Left lung (tissue), 10 donors: Measurements from ENCODE around the gene CELF4. TPM values are rescaled to one million over a fixed set of nuclear protein-coding genes. Genes with fewer than 3 reads are reported as not detected.

Experiments
- ATAC-seq: fragments of 200-7000 bp; cut with Tn5 transposase; one replicate; pipeline ENCODE4 v1.9.1; 2020; ENCODE audit warnings: moderate library complexity
- DNase-seq, 4 donors: peaks; one replicate each; pipeline ENCODE4 v3.0.0-alpha.2; 2013 to 2020
- H3K27ac ChIP-seq, 2 donors: fragments of 200-600 bp; sonication (generic) in 1 of 2; one replicate each; pipeline versions ENCODE4 v1.5.0 to v1.8.0; 2020 to 2021
- H3K27me3 ChIP-seq, 2 donors: fragments of 200-600 bp; sonication (generic) in 1 of 2; one replicate each; pipeline versions ENCODE4 v1.5.0 to v1.8.0; 2020 to 2021
- H3K36me3 ChIP-seq, 2 donors: fragments of 200-600 bp; sonication (generic) in 1 of 2; one replicate each; pipeline versions ENCODE4 v1.5.0 to v1.8.0; 2020 to 2021
- H3K4me1 ChIP-seq, 2 donors: fragments of 200-600 bp; one replicate each; pipeline ENCODE4 v1.8.0; 2021
- H3K4me3 ChIP-seq, 2 donors: fragments of 200-600 bp; sonication (generic) in 1 of 2; one replicate each; pipeline versions ENCODE4 v1.5.0 to v1.8.0; 2020 to 2021; ENCODE audit warnings: mild to moderate bottlenecking in 1 of 2
- H3K9me3 ChIP-seq, 2 donors: fragments of 200-600 bp; sonication (generic) in 1 of 2; one replicate each; pipeline versions ENCODE4 v1.5.0 to v1.8.0; 2020 to 2021
- intact Hi-C, 2 donors: fragments of 100-400 bp; cut with DNase I; formaldehyde crosslinking; loops; one replicate each; pipeline versions ENCODE4 v1.11.2 to v1.14.2; 2022
- polyA plus RNA-seq, 6 donors: library from polyadenylated mRNA; unstranded; fragments of 120-200 nt; gene quantifications; one replicate each; pipeline ENCODE4 v1.2.1, GENCODE V29; 2013; ENCODE audit not compliant: insufficient read length in 6 of 6
- total RNA-seq, 2 donors: library from RNA; stranded (reverse); fragmentation: NEBNext Ultra II Directional; extraction: Animal tissue kit (Norgen Biotek cat#: 25700); gene quantifications; one replicate each; pipeline ENCODE4 v1.2.1, GENCODE V29; 2021
- TF ChIP-seq, protein P1 (sequence below), 2 donors: fragments of 200-600 bp; sonication (generic) in 1 of 2; IDR thresholded peaks; one replicate each; pipeline versions ENCODE4 v1.5.0 to v1.8.0; 2021; ENCODE audit warnings: antibody characterized with exemption in 2 of 2
- donor health status: DM: no; HTN: yes; CAD: no.
- donor health status: DM: no; HTN: no; CAD: no.

CELF4 gene
- total and polyA plus RNA-seq, 8 donors: 1.1 to 10.3 (median 7.4) TPM

DNA sequence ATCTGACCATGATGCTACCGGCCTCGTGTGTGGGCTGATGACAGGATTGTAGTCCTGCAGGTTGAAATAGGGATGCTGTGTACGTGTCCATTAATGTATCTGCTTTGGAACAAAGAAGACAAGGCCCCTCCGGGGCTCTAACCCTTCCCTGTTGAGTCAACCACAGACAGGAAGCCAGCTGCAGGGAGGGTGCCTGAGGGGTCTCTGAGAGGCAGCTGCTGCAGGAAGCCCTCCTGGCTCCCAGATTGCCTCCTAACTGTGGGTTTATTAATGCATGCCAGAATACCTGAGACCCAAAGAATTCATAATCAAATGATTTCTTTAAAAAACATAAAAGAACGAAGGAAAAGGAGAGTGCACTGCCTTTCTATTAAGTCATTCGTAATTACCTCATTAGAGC lies 140.4 kb downstream of the CELF4 start:
- no peaks in the 10 kb centered on the region for H3K36me3 ChIP-seq
- no peaks in the 10 kb centered on the region for H3K4me1 ChIP-seq
- TF ChIP-seq, protein P1, sequence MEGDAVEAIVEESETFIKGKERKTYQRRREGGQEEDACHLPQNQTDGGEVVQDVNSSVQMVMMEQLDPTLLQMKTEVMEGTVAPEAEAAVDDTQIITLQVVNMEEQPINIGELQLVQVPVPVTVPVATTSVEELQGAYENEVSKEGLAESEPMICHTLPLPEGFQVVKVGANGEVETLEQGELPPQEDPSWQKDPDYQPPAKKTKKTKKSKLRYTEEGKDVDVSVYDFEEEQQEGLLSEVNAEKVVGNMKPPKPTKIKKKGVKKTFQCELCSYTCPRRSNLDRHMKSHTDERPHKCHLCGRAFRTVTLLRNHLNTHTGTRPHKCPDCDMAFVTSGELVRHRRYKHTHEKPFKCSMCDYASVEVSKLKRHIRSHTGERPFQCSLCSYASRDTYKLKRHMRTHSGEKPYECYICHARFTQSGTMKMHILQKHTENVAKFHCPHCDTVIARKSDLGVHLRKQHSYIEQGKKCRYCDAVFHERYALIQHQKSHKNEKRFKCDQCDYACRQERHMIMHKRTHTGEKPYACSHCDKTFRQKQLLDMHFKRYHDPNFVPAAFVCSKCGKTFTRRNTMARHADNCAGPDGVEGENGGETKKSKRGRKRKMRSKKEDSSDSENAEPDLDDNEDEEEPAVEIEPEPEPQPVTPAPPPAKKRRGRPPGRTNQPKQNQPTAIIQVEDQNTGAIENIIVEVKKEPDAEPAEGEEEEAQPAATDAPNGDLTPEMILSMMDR (IDR thresholded peaks at IDR 0.05): no peak
- H3K4me3 ChIP-seq: no peak overlapping the region
- H3K9me3 ChIP-seq: no peaks in the 10 kb centered on the region
- ATAC-seq (no peak), DNase-seq (no peak)
- no peaks in the 10 kb centered on the region for H3K27me3 ChIP-seq
- H3K27ac ChIP-seq: no peak overlapping the region
- intact Hi-C loops: no loop called here

DNA sequence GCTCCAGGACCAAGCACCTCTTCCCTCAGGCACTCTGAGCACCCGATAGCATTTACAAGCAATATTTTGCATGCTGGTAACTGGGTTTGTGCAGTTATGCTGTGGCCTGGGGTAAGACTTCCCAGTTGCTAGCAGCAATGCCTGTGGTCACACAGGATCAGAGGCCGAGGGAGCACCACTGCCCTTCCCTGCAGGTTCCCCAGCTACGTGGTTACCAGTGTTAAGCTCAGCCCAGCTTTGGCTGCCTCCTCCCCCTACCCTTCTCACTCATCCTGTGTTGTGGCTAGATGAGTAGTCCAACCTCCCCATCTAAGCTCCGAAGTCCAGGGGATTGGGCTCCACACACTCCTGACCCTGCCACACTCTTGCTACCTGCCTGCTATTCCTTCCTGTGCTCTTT lies 141.1 kb downstream of the CELF4 start:
- H3K4me1 ChIP-seq: no peaks in the 10 kb centered on the region
- H3K27ac ChIP-seq: no peak overlapping the region
- no peaks in the 10 kb centered on the region for H3K27me3 ChIP-seq
- TF ChIP-seq, protein P1 (IDR thresholded peaks at IDR 0.05): no peak
- H3K4me3 ChIP-seq: no peak overlapping the region
- intact Hi-C loops: no loop called here
- no peaks in the 10 kb centered on the region for H3K9me3 ChIP-seq
- ATAC-seq: no peak
- no peaks in the 10 kb centered on the region for H3K36me3 ChIP-seq
- no peak for DNase-seq

DNA sequence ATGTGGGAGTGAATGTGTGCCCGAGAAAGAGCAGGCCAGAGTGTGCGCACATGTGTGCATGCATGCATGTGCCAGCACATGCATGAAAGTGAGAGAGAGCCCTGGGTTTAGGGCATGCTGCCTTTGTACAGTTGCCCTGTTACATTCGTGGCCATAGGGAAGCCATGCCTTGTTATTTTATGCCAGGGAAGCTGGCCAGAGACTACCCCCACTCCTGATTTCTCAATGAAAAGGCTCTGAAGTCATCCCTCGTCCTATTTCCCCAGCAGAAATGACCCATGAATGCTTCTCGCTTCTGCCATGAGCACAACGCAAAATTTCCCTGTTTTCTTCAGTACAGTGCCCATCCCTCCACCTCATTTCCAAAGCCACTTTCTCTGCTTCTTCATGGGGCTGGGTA lies 143.0 kb downstream of the CELF4 start:
- TF ChIP-seq, protein P1 (IDR thresholded peaks at IDR 0.05): no peak
- intact Hi-C loops: no loop called here
- H3K27ac ChIP-seq: no peak overlapping the region
- ATAC-seq: no peak
- H3K27me3 ChIP-seq: no peaks in the 10 kb centered on the region
- no peaks in the 10 kb centered on the region for H3K4me1 ChIP-seq
- H3K36me3 ChIP-seq: no peaks in the 10 kb centered on the region
- no peaks in the 10 kb centered on the region for H3K9me3 ChIP-seq
- no peak for DNase-seq
- H3K4me3 ChIP-seq: no peak overlapping the region

DNA sequence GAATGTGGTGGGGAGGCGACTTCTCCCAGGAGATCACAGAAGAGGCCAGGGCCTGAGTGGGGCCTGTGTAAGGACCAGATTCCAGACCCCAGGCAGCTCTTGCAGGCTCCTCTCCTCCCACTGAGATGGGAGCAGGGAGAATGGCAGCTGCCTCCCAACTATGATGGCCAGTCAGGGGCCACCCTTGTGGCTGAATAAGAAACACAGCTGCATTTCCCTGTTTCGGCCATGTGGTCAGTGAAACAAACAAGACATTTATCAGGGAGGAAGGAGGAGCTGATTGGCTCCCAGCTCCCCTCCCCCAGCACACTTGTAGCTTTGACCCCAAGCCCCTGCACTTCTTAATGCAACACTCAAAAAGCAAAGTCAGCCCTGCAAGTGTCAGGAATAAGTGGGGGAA lies 143.5 kb downstream of the CELF4 start:
- TF ChIP-seq, protein P1 (IDR thresholded peaks at IDR 0.05): no peak
- Histone ChIP-seq H3K27ac (no peak overlapping the region), H3K4me3 (no peak overlapping the region), H3K36me3 (no peaks in the 10 kb centered on the region), H3K9me3 (no peaks in the 10 kb centered on the region), H3K4me1 (no peaks in the 10 kb centered on the region), H3K27me3 (no peaks in the 10 kb centered on the region)
- ATAC-seq (no peak), DNase-seq (no peak)
- intact Hi-C loops: no loop called here

DNA sequence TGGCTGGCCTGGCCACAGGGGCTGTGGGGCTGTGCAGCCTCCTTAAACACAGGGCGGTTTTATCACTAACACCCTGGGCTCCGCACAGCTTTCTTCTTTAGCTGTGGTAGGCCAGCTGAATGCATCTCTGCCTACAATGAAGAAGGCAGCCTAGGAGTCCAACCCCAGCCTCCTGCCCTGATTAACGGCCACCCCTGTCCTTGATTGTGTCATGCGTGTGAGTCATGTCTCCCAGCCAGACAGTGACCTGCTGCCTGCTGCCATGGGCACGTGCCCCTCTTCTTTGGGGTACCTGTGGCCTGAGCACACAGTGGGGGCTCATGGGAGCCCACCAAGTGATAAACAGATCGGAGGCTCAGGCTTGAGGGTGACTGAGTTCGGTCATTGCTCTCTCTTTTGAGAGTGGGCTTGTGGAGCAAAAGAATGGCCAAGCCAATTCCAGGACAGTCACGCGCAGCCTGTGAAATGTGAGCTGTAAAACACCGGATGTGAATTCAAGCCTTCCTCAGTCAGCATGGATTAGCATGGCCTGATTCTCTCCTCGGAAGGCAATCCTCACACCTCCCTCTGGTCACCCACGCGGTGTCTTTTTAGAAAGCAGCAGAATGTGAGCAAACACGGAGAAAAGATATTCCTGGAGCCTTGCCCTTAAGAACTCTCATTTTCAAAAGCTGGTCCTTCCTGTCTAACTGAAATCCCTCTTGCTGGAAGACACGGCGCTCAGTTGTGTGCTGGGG lies 144.1 kb downstream of the CELF4 start:
- no peaks in the 10 kb centered on the region for H3K4me1 ChIP-seq
- TF ChIP-seq, protein P1 (IDR thresholded peaks at IDR 0.05): no peak
- H3K4me3 ChIP-seq: no peak overlapping the region
- ATAC-seq (no peak), DNase-seq (no peak)
- H3K36me3 ChIP-seq: no peaks in the 10 kb centered on the region
- H3K9me3 ChIP-seq: no peaks in the 10 kb centered on the region
- H3K27ac ChIP-seq: no peak overlapping the region
- intact Hi-C loops: no loop called here
- no peaks in the 10 kb centered on the region for H3K27me3 ChIP-seq
